ENCODE data around the gene KDM1A.

Gene KDM1A

DNA sequence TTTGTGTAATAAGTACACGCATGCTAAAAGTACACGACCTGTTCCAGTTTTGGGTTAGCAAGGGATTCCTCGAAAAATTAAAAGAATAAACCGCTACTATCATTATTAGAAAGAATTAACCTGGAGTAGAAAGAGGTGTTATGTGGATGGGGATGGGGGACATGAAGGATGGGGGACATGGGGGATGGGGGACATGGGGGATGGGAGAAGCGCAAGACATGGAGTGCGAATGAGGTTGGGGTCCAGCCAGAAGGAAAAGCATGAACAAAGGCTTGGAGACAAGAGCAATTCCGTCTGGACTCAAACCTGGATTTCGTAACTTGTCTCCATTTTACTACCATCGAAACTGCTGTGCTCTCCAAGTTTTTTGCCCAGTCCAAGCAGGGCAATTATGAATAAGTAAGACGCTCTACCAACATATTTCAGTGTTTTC is 591 bp upstream of the KDM1A start:
- no peak for DNase-seq

DNA sequence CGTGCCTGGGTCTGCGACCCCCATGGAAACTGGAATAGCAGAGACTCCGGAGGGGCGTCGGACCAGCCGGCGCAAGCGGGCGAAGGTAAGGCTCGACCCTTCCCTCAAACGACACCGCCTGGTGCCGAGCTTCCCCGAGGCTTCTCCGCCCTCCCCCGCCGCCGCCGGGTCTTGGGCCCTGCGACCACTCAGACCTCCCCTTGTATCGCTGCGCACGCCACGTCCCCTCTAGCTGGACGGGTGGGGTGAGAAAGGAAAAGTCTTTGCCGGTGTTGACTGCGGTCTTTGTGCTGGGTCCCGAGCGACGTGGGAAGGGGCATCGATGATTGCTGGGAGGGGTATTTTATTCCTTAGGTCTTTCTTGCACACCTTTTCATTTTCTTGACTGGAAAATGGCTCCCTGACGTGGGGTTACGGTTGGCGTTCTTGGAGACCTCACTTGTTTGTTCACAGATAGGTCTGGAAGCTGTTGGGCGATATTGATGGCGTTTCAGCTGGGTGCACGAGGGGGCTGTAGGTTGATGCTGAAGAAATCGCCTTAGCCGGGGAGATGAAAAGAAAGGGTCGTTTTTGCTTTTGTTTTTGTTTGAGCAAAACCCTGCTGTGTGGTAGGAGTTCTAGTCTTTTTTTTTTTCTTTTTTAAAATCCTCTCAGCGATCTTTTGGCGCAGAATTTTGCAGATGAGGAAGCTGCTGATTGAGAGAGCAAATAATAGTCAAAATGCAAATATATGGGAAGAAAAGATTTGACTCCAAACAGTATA is 776 bp downstream of the KDM1A start:
- DNase-seq, result peak in 2 of 5 experiments; percentile 6 to 43

DNA sequence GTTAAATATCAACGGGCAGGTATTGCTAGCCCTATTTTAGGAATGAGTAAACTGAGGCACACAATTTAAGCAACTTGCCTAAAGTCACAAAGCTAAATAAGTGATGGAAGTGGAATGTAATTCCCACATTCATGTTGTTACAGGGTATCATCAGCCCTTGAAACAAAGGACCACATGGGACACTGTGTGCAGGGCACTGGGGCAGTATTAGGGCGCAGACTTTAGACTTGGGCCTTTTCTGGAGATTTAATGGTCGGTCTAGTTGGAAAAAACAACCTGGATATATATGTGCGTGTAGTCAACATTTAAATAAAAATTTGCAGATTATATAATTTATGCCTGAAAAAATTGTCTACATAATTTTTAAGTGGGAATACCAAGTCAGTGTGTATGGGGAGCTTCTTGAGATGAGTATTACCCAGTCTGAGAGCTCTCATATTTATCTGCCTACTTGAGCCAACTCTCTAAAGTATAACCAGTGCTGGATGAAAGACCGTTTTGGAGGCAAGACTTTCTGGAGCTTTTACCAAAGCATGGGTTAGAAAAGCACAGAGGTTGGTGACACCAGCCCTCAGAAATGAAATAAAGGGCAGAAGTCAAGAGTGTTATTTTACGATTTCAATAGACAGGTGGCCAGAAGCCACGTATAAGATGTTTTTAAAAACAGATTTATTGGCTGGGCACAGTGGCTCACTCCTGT is 1.6 kb downstream of the KDM1A start:
- no peak for DNase-seq

DNA sequence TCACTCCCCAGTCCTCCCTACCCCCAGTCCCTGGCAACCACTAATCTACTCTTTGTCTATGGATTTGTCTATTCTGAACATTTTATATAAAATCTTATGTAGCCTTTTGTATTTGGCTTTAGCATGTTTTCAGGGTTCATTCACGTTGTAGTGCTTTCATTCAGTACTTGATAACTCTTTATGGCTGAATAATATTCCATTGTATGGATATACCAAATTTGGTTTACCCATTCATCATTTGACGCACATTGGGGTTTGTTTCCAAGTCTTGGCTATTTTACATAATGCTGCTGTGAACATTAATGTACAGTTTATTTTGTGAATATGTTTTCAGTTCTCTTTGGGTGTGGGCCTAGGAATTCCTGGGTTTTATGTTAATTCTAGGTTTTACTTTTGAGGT is 2.6 kb downstream of the KDM1A start:
- DNase-seq, result no peak

DNA sequence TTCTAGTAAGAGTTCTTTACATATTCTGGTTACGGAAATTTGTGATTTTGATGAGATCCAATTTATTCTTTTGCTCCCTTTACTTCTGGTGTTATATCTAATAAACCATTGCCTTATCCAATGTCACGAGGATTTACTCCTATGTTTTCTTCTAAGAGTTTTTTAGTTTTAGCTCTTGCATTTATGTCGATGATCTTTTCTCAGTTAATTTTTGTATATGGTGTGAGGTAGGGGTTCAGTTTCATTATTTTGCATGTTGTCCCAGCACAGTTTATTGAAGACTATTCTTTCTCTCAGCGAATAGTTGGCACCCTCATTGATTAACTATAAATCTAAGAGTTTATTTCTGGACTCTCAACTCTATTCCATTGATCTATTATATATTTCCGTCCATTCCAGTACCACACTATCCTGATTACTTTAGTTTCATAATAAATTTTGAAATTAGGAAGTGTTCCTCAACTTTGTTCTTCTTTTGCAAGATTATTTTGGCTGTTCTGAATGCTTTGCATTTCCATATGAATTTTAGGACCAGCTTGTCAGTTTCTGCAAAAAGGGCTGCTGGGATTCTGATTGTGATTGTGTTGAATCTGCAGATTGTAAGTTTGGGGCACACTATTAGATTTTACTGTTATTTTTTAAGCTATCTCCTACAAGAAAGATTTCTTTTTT is 4.0 kb downstream of the KDM1A start:
- DNase-seq, result no peak

DNA sequence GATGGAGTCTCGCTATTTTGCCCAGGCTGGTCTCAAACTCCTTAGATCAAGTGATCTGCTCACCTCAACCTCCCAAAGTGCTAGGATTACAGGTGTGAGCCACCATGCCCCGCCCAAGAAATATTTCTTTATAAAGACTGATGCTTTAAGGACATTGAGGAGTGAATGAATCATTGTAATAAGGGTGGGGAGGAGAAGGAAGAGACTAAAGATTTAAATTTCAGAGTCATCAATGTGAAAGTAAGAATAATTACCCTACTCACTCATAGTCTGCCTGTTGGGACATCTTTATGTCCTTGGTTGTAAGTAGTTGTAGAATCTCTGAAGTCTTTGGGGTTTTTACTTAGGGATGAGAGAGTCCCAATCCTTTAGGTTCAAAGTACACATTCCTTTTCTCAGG is 7.3 kb downstream of the KDM1A start:
- no peak for DNase-seq

DNA sequence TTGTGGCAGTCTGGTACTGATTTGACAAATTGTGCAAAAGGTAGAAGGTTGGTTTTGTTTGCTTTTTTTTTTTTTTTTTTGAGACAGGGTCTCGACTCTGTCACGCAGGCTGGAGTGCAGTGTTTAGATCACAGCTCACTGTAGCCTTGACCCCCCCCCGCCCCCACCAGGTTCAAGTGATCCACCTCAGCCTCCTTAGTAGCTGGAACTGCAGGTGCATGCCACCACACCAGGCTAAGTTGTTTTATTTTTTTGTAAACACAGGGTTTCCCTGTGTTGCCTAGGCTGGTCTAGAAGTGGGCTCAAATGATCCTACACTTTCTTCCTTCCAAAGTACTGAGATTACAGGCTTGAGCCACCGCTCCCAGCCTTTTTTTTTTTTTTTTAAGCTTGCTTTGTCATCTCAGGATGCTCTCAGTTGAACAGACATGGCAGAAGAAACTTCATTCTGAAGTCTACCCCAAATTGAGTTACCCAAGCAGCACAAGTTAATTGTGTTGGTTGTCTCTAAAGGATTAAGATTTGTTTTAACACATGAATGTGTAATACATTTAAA is 8.2 kb downstream of the KDM1A start:
- no peak for DNase-seq

DNA sequence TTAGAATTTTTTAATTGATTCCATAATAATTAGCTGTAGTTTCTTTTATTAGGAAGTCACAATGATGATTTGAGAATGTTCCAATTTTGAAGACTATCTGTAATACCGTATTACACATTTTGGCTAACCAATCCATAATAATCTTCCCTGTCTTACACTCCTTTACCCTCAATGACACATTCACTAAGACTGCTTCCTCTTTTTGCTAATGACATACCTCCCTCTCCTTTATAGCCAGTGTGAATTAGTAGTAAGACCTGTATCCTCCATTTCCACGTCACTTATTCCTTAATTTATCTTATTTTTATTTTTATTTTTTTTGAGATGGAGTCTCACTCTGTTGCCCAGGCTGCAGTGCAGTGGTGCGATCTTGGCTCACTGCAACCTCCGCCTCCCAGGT is 10.1 kb downstream of the KDM1A start:
- no peak for DNase-seq

DNA sequence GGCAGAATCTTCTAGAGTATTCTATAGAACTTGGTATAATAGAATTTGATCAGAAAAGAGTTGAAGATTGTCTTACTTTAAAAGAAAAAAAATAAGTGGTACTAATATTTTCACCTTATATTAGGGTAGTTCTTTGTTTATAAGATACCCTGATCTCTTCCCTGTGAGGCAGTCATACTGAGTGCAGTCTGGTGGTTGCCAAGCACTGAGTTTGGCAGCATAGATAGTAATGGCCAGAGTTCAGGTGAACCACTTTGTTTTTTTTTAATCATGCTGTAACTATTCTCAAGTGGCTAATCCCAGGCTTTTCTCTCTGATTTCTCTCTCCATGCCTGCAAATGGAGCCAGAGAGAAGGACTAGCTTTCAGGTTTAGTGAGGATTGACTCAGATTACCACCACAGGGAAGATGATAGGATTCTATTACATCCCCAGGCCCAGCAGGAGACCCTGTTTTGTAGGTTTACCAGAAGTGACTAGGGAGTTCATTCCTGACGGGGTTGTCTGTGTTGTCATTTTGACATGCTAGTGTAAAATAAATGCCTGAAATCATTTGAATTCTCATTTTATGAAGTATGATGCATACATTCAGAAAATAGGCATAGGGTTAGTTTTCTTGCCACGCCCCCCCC is 16.7 kb downstream of the KDM1A start:
- no peak for DNase-seq

DNA sequence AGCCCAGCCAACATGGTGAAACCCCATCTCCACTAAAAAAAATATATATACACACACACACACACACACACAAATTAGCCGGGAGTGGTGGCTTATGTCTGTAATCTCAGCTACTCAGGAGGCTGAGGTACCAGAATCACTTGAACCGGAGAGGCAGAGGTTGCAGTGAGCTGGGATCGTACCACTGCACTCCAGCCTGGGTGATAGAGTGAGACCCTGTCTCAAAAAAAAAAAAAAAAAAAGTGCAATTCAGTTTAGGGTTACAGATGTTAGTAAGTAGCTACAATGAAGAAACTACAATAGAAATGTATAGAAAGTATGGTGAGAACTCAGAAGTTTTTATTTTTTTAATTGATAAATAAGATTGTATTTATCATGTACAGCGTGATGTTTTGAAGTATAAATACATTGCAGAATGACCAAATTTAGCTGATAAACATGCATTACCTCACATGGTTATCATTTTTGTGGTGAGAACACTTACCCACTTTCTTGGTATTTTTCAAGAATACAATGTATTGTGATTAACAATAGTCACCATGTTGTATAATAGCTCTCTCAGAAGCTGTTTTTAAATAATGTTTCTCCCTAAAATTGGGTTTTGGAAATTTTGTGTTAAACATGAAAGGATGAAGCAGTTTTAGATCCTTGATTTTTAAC is 17.9 kb downstream of the KDM1A start:
- DNase-seq, result no peak

DNA sequence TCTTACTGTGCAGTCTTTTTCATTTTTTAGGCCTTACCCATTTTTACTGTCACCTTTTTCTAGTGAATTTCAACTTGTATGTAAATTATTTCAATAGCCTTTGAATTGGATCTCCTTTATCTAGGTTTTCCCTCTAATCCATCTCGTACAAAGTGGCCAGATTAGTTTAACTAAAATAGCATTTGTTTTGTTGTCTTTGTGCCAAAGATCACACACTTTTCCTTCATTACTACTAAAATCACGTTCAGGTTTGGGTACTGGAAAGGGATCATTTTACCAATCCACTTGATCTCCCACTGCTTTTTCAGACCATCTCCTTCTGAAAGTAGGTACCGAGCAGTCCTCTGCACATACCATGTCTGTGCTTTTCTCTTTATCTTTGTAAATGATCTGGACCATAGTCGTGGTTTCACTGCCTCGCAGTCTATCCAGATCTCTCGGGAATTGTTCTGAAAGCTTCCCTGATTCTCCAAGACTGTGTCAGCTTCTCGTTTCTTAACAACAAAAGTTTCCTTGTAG is 20.1 kb downstream of the KDM1A start:
- DNase-seq, result no peak

DNA sequence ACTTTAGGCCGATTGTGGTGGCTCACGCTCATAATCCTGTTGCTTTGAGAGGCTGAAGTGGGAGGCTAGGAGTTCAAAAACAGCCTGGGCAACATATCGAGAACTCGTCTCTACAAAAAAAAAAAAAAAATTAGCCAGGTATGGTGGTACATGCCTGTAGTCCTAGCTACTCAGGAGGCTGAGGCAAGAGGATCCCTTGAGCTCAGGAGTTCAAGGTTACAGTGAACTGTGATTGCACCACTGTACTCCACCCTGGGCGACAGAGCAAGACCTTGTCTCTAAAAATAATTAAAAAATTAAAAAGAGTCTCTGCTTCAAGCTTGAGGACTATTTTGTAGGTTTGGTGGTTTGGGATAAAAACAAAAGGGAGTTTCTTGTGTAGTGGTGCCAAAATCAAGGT is 21.2 kb downstream of the KDM1A start:
- no peak for DNase-seq

DNA sequence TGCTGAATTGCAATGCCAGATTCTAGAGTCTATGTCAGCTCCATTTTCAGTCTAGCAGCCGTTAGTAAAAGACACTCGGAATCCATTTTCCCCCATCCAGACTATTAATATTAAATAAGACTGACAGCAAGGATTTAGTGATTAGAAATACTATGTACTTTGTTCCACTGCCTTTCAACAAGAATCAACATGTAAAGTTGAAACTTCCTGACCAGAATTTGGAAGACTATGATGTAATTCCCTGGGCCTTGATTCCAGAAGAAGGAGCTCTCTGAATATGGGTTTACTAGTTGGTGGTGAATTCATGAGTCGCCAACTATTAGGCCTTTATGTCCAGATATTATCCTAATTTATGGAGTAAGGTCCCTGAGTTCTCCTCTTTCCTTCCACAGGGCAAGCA is 24.8 kb downstream of the KDM1A start:
- DNase-seq, result no peak

DNA sequence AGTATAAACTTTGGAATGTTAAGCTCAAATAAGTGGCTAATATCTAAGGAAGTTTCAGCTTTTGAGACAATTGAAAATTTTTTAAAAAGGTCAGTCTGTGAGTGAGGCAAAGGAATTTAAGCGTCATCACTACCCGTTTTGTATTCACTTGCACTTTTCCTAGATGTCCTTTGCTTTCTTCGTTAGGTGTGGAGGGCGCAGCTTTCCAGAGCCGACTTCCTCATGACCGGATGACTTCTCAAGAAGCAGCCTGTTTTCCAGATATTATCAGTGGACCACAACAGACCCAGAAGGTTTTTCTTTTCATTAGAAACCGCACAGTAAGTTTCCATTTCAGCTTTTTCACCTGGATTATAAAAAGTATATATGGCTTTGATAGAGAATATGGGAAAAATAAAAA is 30.9 kb downstream of the KDM1A start:
- DNase-seq, result no peak

DNA sequence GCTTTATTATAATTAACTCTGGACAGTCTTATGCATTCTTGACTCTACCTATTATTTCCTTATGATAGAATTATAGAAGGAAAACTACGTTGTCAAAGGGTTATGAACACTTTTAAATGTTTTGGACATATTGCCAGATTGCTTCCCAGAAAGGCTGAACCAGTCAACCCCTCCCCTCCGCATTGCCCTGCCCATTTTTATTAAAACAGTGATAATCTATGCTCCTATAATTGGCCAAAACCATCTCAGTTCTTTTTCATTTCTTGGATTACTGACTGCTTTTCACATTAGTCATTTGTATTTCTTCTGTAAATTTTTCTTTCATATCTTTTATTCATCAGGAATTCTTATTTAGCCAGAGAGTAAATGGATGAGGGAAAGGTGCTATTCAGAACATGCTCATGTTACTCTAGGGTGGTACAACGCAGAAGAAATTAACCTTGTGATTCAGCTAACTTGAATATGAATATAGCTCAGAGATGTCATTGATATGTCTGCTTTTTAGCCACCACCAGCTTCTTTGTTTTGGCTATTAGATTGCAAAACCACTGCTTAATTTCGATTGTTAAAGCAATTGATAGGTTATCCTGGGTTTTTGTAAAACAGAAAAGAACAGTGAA is 32.1 kb downstream of the KDM1A start:
- no peak for DNase-seq

DNA sequence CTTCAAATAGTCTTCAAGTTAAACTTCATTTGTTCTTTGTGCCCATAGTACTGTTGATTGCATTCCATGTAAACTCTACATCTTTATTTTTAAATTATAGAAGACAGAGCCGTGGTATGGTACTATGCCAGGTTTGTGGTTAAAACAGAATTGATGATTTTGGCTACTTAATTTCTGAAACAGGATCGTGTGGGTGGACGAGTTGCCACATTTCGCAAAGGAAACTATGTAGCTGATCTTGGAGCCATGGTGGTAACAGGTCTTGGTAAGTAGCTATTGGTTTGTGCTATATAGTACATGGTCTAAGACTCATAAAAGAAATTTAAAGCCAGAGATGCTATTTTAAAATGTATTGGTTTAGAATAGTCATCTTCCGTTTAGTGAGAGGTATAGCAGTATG is 38.0 kb downstream of the KDM1A start:
- no peak for DNase-seq

DNA sequence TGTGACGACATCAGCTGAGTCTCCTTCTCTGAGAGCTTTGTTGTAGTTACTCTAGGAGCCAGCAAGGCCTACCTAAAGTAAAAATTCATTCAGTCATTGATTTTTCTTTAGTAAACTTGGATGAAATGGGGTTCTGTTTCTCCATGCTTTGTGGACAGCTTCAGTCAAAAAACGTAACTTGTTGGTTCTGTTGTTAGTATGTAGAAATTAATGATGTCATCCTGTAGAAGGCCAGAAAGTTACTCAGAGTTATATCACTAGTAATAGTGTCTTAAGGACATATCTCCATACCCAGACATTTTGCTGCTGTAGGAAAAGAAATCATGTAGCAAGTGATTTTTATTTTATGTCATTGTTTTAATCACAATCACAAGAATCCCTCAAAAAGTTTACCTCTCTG is 43.0 kb downstream of the KDM1A start:
- no peak for DNase-seq

DNA sequence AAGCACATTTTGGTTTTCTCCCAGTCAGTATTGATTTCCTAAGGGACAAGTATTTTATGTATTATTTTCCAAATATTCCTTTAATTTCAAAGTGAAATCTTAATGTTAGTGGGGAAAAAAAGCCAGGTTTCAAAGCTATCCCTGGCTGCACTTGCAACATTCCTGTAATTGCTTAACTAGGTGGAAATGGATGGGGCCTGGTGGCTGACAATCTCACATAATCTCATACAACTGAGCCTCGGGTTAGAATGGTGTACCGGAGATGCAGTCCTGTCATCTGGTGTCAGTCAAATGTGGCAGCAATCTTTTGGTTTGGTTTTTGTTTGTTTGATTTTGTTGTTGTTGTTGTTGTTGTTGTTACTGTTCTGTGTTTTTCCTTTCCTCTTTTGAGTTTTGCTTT is 46.1 kb downstream of the KDM1A start:
- no peak for DNase-seq

DNA sequence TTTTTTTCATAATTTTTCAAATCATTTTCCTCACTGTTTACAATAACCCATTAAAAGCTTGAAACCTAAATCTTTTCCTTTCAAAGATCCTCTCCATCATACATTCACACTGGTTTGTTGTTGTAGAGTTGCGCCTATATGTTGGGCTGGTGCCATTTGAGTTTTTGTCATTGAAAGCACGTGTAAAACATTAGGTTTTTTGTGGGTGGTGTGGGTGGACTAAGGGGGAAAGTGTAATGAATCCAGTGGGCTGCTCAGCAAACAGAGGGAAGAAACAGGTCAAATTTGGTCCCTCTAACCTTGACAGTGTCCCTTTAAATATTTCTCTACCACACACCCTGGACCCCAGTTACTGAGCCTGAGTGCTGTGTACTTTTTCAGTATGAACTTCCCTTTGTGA is 46.8 kb downstream of the KDM1A start:
- no peak for DNase-seq

DNA sequence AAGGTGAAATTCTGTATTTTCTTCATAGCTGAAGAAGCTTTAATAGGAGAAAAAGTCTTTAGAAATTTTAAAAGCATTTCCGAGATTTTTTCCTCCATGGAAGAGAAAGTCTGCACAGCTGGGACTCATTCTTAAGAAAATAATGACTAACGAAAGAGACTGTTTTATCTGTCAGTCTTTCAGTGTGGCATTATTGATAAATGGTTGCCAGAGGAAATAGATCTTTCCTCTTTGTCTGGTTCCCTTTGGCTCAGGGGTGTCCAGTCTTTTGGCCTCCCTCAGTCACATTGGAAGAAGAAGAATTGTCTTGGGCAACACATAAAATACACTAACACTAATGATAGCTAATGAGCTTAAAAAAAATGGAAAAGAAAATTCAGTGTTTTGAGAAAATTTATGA is 49.9 kb downstream of the KDM1A start:
- no peak for DNase-seq

DNA sequence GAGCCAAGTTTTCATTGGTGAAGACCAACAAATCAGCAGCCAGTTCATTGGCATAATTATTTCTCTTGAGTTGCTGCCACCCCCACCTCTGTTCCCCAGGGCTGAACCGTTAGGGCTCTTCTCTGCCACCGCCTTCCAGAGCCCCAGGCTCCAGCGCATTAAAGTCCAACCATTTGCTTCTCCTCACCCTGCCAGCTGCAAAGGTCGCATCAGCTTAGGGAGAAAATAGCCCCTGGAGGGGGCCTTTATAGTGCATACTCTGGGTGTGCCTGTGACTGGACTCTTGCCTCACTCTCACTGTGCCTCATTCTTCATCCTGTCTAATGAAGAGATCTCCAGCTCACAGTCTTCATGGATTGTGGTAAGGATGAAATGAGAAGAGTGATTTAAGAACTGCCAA is 50.4 kb downstream of the KDM1A start:
- DNase-seq, result no peak

DNA sequence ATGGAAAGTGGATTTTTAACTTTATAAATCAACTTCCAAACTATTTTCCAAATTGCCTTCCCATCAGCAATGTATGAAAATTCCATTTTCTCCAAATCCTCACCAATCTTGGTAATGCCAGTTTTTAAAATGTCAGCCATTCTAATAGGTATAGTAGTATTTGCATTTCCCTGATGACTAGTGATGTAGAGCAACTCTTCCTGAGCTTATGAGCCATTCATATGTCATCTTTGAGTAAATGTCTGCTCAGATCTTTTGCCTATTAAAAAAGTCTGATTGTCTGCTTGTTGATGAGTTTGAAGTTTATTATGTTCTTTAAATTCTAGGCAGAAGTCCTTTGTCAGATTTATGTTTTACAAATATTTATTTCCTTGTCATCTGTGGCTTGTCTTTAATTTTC is 54.7 kb downstream of the KDM1A start:
- no peak for DNase-seq
